ENCODE results near the gene RHOH. TPM values are rescaled to one million over a fixed set of nuclear protein-coding genes. Genes with fewer than 3 reads are reported as not detected.

The RHOH gene
- polyA plus RNA-seq, 1 donor (not counting 4 experiments of a cell fraction or from before 2014, with no cell fraction given): 0.04 TPM

DNA sequence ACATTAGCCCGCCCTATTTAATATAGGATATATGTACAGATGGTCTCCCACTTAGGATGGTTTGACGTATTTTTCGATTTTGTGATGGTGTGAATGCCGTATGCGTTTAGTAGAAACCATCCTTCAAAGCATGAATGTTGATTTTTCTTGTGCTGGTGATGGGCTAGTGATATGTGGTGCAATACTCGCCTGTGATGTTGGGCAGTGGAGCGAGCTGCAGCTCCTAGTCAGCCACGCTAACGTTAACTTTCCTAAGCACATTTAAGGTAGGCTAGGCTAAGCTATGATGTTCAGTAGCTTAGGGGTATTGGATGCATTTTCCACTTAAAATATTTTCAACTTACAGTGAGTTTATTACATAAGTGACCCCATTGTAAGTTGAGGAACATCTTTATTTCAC is 36.6 kb upstream of the RHOH start:
- no peaks in the 10 kb centered on the region for H3K9me1 ChIP-seq (ENCODE audit: control insufficient read depth, extremely low read depth, insufficient read depth, low read length)
- no peak overlapping the region for H3K9ac ChIP-seq (ENCODE audit: control insufficient read depth, extremely low read depth, insufficient read depth, low read length)
- no peaks in the 10 kb centered on the region for H4K20me1 ChIP-seq (ENCODE audit: control insufficient read depth, extremely low read depth, insufficient read depth, low read length)
- FAIRE-seq (no peak), DNase-seq (ENCODE audit: low read depth, low spot score) (no peak)
- H2AFZ ChIP-seq (ENCODE audit: control insufficient read depth, low read length): no peak overlapping the region
- dilution Hi-C loops (cut with MboI; ENCODE audit: extremely low pct_ligation_motif_present, low sequenced_read_pairs): no loop called here
- no peaks in the 10 kb centered on the region for H3K27me3 ChIP-seq (ENCODE audit: control insufficient read depth, extremely low read depth, insufficient read depth, low read length)
- H3K9me3 ChIP-seq (ENCODE audit: control insufficient read depth, low read depth, low read length): no peaks in the 10 kb centered on the region
- no peaks in the 10 kb centered on the region for H3K79me2 ChIP-seq (ENCODE audit: control insufficient read depth, insufficient read depth, low read length)
- H3K27ac ChIP-seq (ENCODE audit: control insufficient read depth, insufficient read depth, low read length): no peak overlapping the region
- H3K36me3 ChIP-seq (ENCODE audit: control insufficient read depth in 2 of 2, extremely low read depth in 1 of 2, insufficient read depth in 2 of 2, low read length in 2 of 2): no peaks in the 10 kb centered on the region
- H3K4me1 ChIP-seq (ENCODE audit: control insufficient read depth, extremely low read depth, insufficient read depth, low read length): no peaks in the 10 kb centered on the region
- TF ChIP-seq EZH2 (IDR thresholded peaks at IDR 0.05; ENCODE audit: low read length): no peak
- TF ChIP-seq, protein P1, sequence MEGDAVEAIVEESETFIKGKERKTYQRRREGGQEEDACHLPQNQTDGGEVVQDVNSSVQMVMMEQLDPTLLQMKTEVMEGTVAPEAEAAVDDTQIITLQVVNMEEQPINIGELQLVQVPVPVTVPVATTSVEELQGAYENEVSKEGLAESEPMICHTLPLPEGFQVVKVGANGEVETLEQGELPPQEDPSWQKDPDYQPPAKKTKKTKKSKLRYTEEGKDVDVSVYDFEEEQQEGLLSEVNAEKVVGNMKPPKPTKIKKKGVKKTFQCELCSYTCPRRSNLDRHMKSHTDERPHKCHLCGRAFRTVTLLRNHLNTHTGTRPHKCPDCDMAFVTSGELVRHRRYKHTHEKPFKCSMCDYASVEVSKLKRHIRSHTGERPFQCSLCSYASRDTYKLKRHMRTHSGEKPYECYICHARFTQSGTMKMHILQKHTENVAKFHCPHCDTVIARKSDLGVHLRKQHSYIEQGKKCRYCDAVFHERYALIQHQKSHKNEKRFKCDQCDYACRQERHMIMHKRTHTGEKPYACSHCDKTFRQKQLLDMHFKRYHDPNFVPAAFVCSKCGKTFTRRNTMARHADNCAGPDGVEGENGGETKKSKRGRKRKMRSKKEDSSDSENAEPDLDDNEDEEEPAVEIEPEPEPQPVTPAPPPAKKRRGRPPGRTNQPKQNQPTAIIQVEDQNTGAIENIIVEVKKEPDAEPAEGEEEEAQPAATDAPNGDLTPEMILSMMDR (optimal IDR thresholded peaks at IDR 0.05 in 1 of 3, IDR thresholded peaks at IDR 0.05 in 1 of 3, conservative IDR thresholded peaks at IDR 0.05 in 1 of 3; ENCODE audit: extremely low read depth in 1 of 3, insufficient read depth in 2 of 3, low read length in 3 of 3): no peak
- no peak overlapping the region for H3K4me3 ChIP-seq (ENCODE audit: control insufficient read depth in 2 of 3, extremely low read depth in 1 of 3, insufficient read depth in 2 of 3, low read depth in 1 of 3, low read length in 3 of 3)
- no peak overlapping the region for H3K4me2 ChIP-seq (ENCODE audit: control insufficient read depth, extremely low read depth, insufficient read depth, low read depth, low read length)

DNA sequence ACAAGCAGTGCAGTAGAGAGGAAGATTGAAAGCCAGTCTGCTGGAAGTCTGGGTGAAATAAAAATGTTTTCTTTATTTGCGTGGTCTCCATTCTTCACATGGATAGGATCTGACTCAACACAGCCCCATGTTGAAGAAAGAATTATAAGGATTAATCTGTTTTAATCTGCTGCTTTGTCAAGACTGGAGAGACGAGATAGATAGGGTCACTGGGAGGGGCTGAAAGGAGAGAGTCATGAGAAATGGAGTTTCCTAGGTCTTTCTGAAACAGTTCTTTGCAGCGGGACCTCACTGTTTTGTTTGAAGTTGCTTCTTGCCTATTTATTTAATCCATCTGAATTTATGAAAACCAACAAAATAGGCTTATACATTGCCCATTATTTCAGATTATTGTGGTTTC is 32.4 kb upstream of the RHOH start:
- no peak for FAIRE-seq
- dilution Hi-C loops (cut with MboI; ENCODE audit: extremely low pct_ligation_motif_present, low sequenced_read_pairs): no loop called here
- no peak for TF ChIP-seq EZH2 (IDR thresholded peaks at IDR 0.05; ENCODE audit: low read length)
- TF ChIP-seq, protein P1 (optimal IDR thresholded peaks at IDR 0.05 in 1 of 3, IDR thresholded peaks at IDR 0.05 in 1 of 3, conservative IDR thresholded peaks at IDR 0.05 in 1 of 3; ENCODE audit: extremely low read depth in 1 of 3, insufficient read depth in 2 of 3, low read length in 3 of 3): no peak

More for the DNA sequence above, 32.4 kb upstream of the RHOH start:
- Histone ChIP-seq H3K27me3 (ENCODE audit: control insufficient read depth, extremely low read depth, insufficient read depth, low read length) (no peaks in the 10 kb centered on the region), H3K9me1 (ENCODE audit: control insufficient read depth, extremely low read depth, insufficient read depth, low read length) (no peaks in the 10 kb centered on the region), H3K4me1 (ENCODE audit: control insufficient read depth, extremely low read depth, insufficient read depth, low read length) (no peaks in the 10 kb centered on the region), H3K79me2 (ENCODE audit: control insufficient read depth, insufficient read depth, low read length) (no peaks in the 10 kb centered on the region), H3K9ac (ENCODE audit: control insufficient read depth, extremely low read depth, insufficient read depth, low read length) (no peak overlapping the region), H3K36me3 (ENCODE audit: control insufficient read depth in 2 of 2, extremely low read depth in 1 of 2, insufficient read depth in 2 of 2, low read length in 2 of 2) (no peaks in the 10 kb centered on the region), H3K4me3 (ENCODE audit: control insufficient read depth in 2 of 3, extremely low read depth in 1 of 3, insufficient read depth in 2 of 3, low read depth in 1 of 3, low read length in 3 of 3) (no peak overlapping the region), H3K9me3 (ENCODE audit: control insufficient read depth, low read depth, low read length) (no peaks in the 10 kb centered on the region), H3K4me2 (ENCODE audit: control insufficient read depth, extremely low read depth, insufficient read depth, low read depth, low read length) (no peak overlapping the region), H4K20me1 (ENCODE audit: control insufficient read depth, extremely low read depth, insufficient read depth, low read length) (no peaks in the 10 kb centered on the region), H2AFZ (ENCODE audit: control insufficient read depth, low read length) (no peak overlapping the region), H3K27ac (ENCODE audit: control insufficient read depth, insufficient read depth, low read length) (no peak overlapping the region)
- no peak for DNase-seq (ENCODE audit: low read depth, low spot score)

Measured in keratinocyte (primary cell).